SH-SY5Y (cell line): Measurements from ENCODE around the gene ARHGAP31.

Experiments used
- GATA2 ChIP-seq: IDR thresholded peaks from 2 replicates; pipeline ENCODE4 v1.6.1; 2011; ENCODE audit warnings: mild to moderate bottlenecking, low read depth, low read length
- GATA3 ChIP-seq: IDR thresholded peaks from 2 replicates; pipeline ENCODE4 v1.6.1; 2011; ENCODE audit warnings: low read depth, mild to moderate bottlenecking, low read length, moderate library complexity

Gene ARHGAP31

GRCh38 chr3:119405315-119405714 is 111.1 kb downstream of the ARHGAP31 start:
- TF ChIP-seq GATA3, result no peak
- TF ChIP-seq GATA2, result no peak

GRCh38 chr3:119408243-119408950 is 114.2 kb downstream of the ARHGAP31 start:
- TF ChIP-seq GATA2 (no peak), GATA3 (no peak)

DNA sequence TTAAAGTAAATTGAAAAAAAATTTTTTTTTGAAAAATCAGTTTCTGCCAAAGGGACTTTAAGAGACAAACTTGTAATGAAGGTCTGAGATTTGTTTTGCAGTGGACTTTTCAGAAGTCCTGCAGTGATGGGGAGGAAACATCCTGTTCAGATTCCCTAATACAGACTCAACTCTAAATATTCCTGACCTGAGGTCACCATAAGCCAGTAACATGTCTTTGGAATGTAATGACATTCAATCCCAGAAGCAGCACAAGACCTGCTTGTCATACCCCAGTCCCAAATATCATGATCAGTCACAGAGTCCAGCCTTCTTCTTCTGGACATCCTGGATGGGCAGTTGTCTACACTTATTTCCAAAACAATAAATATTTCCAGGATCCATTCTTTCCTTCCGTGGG is 115.7 kb downstream of the ARHGAP31 start:
- TF ChIP-seq GATA2, result no peak
- TF ChIP-seq GATA3, result no peak

GRCh38 chr3:119413603-119414280 is 119.6 kb downstream of the ARHGAP31 start:
- TF ChIP-seq GATA3, result no peak
- TF ChIP-seq GATA2, result no peak

DNA sequence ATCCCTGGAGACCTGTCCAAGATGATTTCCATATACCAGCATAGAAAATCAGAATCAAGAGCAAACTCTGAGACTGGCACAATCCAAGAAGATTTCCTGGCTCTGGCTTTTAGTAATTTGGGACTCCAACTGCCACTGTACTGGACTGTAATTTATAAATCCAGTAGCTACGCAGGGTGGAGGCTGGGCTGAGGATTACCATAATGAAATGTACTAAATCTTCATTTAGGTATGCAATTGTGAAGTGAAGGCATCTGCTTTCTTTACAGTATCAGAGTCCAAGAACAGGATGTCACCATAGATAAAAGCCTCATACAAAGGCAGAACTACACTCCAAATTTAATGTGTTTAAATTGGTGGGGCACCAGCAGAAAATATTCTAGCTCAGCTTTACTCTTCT is 122.7 kb downstream of the ARHGAP31 start:
- TF ChIP-seq GATA3, result no peak
- no peak for TF ChIP-seq GATA2

DNA sequence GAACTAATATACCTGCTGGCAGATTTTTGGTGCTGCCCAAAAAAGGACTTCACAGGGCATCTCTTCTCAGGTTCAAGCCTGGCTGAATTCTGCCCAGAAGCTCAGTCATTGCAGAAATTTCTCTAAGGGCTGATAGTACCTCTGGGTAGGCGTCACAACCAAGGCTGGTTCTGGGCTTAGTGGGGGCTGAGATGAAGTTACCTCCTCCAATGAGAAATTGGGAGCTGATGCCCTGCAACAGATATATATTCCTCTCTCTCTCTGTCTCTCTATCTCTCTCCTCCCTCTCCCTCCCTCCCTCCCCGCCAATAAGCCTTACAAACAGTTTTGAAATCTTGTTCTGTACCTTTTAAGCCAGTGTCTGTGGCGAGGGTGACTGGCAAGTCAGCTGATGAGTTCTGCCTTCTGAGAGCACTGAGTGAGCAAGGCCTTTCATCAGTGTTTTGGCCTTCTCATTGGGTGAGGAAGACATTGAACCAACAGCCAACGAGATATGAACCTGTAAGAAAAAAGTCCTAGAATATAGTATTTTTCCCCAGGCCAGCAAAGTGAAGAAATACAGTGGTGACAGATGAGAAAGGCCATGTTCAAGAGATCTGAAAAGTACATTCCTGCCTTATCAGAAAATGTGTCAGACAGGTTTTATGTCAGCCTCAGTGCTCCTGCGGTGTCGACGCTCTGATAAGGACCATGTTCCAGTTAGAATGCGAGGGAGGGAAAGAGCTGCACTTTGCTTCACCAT is 123.8 kb downstream of the ARHGAP31 start:
- TF ChIP-seq GATA3 (no peak), GATA2 (no peak)

DNA sequence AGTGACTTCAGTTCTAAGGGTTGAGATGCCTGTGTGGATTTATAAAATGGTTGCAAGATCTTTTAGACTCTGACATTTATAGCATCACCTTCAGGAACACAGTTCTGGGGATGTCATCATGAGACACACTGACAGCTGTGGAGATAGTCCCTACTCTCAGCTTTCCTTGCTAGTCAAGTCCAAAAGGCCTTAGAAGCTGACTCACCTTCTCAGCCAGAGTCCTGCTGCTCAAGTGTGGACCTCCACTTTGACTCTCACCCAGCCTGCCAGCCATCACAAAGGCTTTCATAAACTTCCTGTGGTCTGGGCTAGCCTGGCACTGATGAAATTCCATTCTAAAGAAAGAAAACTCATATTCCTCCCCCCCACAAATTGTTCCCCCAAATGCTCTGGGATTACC is 124.5 kb downstream of the ARHGAP31 start:
- TF ChIP-seq GATA2, result no peak
- no peak for TF ChIP-seq GATA3

GRCh38 chr3:119420196-119420595 is 126.0 kb downstream of the ARHGAP31 start:
- TF ChIP-seq GATA2 (no peak), GATA3 (no peak)

DNA sequence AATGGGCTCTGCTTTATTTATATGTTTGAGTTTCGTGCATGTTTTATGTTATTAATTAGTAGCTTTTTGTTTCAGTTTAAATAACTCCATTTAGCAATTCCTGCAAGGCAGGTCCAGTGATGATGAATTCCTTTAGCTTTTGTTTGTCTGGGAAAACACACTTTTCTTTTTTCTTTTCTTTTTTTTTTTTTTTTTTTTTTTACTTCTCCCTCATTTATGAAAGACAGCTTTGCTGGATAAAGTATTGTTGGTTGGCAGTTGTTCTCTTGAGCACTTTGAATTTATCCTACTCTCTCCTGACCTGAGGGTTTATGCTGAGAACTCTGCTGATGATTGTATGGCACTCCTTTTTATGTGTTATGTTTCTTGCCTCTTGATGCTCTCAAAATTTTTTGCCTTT is 133.5 kb downstream of the ARHGAP31 start:
- TF ChIP-seq GATA3 (no peak), GATA2 (no peak)

- TF ChIP-seq GATA2 (no peak), GATA3 (no peak)
Measured at GRCh38 chr3:119428538-119428937, 134.4 kb downstream of the ARHGAP31 start.

DNA sequence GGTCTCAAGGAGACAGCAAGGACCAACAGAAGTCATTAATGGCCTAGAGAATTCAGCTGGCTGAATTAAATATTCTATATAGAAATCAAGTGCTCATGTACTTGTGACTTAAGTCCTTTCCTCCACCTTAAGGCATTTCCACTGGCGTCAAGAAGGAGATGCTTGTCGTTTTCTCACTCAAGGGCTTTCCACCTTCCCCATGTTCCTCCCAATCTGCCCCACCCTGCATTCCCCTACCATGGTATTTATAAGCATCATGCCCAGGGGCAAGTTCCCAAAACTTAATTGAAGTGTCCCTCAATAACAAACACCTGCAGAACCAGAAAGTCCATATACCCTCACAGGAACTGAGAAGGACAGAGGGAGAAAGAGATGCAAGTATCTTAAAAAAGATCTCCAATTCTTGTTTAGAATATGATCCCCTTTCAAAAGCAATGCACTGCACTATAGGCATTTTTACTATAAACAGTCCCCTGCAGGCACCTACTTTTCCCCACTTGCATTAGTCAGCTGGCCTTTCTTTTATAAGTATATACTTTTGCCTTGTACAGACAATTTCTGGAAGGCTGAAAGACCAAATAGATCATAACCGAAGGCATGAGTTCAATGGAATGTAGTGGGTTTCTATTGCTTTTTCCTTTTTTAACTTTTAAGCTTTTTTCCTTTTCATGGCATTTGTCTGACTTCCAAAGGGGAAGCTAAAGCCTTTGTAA is 139.6 kb downstream of the ARHGAP31 start:
- TF ChIP-seq GATA2 (no peak), GATA3 (no peak)

DNA sequence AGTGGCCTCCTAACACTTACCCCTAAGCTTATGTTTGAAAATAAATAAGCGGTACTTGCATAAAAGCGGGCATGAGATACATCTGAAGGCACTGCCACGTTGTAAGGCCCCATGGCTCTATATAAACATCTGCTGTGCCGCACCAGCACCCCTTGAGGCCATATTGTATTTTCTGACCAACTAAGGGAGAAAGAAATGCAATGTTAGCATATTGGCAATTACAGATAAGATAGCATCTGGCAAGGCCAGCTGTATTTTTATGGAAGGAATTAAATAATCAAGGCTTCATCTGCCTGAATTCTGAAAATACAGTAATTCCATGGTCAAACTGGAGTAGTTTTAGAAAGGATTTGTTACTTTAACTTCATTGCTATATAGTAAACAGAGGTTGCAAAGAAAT is 140.5 kb downstream of the ARHGAP31 start:
- TF ChIP-seq GATA3 (peak; percentile 79), GATA2 (peak; percentile 65; the same call in 1 of the 2 replicates)

DNA sequence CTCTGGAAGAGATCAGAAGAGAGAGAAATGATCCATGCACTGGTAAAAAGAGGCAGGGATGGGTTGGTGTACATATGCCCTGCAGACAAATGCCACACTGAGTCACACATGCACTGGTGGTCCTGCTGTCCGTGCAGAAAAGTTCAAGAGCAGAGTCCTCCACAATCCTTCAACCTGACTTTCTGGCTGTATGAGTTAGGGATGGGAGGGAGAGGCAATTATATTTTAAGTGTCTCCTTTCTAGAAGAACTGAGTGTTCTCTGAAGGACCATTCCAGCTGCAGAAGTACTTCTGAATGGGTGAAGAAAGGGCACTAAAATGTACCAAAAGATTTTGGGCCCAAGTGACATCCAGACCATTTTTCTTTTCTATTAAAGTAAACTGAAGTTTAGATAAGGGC is 142.8 kb downstream of the ARHGAP31 start:
- TF ChIP-seq GATA2 (no peak), GATA3 (no peak)

DNA sequence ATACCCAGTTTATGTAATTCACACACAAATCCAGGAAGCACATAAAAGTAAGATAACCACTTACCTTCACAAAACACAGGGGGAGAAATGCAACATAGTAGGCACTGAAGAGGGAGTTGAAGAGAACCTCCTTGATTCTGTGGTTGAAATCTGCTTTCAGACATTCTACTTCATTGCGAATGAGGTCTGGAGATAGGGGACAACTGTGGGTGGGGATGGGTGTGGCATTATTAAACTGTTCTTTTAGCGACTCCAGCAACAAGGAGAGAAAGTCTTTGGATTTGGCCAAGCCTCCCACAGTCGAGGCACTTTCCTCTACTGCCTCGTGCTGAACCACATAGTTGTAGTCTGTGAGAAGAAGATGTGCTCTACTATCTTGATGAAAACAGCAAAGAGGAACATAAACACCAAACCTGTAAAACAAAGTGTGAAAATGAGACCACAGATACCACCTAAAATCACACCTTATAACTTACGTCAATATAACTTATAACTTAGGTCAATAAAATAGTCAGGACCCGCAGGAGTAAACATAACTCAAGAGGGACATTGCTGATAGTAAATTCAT is 143.6 kb downstream of the ARHGAP31 start:
- TF ChIP-seq GATA2, result no peak
- TF ChIP-seq GATA3, result no peak
